MV-4-11 (cell line): ENCODE results near the gene PLXNA4.

Experiments used
- DNase-seq: peaks from one replicate; lab custom pipeline; 2025; lab: John Stamatoyannopoulos, UW

PLXNA4 gene

DNA sequence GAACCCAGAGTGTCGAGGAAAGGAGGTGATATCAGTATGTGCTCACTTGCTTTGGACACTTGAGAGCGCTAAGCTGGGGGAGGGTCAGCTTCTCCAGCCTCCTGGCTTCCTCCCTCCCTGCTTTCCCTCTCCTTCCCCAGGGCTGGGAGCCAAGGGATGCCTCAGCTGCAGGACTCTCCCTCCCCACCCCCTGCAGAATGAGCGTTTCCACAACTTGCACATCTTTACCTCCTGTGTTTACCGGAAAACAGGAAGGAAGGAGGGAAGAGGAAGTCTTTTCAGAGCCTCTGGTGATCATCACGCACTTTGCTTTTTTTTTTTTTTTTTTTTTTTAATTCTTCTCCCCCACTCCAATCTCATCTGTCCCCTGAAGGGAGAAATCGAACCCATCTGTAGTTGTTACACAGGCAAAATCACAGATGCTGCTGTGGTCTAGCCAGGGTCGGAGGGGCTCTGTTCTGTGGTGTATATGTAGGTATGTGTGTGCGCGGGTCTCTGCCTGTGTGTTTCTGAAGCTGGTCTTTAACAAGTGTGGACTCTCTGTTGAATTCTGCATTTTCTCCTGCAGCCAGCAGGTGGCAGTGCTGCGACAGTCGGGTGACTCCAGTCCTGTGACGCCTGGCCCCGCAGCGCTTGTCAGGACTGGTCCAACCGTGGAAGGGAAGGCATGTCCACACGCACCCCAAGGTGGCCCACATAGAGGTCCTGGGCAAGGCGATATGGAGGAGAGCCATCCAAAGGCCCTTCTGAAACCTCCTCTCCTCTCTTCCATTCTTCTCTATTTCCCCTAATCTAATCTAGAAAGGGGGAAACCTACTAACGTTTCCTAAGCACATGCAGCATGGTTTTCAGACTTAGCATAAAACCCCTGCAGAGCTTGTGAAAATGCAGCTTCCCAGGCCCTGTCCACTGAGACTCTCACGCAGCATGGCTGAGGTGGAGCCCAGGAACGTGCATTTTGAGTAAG lies 257.6 kb downstream of the PLXNA4 start:
- peak; percentile 62 for DNase-seq

DNA sequence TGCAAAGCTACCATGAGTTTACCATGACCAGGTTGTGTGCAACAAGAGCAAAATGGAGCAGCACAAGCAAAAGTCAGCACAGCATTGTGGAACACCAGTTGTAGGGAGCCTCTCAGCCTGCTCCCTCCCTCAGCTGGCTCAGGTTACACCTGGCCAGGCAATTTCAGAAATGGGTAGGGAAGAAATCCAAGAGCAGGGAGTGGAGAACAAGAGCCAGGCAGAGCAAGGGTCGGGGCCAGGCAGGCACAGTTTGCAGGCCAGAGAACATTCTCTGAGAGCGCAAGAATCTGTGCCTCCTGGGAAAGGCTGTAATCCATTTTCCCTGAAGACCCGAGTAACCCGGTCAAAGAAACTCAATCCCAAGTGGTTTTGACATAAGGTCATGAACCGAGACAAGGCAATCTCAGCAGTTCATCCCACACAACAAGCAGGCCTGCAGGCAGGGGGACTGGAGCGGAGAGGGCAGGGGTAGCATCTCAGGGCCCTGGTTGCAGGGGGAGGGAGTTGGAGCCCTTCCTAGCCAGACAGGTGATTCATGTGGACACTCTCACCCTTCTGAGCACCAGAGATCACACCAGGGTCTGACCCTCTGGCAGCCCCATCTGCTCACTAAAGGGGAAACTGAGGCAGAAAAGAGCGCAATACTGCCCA lies 258.4 kb downstream of the PLXNA4 start:
- DNase-seq = no peak

DNA sequence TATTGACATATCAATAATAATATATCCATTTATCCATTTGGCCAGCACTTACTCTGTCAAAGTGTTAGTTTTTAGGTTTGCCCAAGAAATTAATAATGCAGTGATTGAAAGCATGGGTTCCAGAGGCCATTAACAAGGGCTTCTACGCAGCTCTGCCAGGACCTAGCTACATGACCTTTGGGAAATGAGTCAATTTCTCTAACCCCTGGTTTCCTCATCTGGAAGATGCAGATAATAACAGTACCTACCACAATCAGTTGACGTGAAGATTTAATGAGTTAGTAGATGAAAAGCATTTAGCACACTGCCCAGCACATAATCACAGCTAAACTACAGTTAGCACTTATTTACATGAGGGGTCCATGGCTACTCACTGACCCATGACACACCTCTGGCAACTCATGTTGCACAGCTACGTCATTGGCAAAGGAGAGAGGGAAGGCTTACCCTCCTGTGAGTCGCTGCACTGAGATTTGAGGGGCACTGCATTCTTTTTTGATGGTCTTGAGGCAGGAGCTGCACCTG lies 263.7 kb downstream of the PLXNA4 start:
- no peak for DNase-seq

DNA sequence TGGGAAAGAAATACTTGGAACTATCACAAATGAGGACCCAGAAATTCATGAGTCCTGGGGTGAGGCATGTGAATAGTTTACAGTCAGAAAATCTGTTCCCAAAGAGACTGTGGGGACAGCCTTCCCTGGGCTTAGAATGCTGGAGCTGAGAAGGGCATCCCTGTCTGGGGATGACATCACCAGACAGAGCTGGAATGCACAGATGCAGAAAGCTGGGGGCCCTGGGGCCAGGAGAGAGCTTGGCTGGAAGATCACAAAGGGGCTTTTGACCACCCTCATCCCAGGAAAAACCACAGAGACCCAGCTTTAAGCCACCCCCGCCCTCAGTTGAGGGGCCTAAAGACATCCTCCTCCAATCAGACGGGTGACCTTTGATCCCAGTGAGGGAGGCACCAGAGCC lies 264.5 kb downstream of the PLXNA4 start:
- no peak for DNase-seq

DNA sequence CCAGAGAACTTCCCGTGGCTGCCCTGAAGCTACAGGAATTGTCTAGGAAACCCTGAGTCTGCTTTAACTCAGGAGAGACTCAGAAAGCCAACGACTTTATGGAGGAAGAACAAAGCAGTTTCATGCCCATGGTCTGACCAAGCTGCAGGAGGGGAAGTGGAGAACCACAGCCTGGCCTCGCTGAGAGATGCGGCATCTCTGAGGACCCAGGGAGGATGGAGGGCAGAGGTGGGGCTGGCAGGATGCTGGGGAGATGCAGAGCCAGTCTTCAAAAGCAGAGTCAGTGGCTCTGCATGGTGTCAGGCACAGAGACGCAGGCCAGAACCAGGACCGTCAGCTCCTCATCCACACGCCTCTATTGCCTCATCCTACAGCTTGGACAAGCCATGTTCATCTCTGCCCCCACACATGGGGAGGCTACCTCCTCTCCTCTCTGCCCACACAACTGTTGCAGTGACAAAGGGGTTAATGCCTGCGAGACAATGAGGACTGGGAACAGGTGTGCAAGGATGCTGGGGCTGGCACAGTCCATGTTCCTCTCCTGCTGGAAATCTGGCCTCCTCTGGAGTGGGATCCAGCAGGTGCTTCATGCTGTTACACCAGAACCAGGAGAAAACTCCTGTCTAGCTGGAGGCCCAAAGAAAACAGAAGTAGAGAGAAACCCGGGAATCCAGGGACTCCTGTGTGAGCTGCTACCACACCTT lies 267.0 kb downstream of the PLXNA4 start:
- no peak for DNase-seq

DNA sequence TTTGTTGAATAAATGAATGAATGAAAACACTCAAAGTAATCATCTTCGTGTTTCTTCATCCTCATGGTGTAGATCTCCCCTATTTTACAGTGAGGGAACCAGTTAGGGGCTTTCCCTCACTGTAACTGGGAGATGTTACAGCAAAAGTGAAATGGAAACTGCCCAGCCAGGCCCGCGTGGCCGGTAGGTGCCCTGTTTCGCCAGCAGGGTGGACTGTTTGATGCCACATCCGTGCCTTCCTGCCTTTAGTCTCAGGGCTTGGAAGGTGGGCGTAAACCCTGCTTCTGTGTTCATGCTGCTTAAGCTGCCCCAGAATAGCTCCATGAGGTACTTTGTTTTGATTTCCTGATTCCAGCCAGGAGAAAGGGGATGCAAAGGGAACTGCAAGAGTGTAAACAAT lies 268.8 kb downstream of the PLXNA4 start:
- no peak for DNase-seq

DNA sequence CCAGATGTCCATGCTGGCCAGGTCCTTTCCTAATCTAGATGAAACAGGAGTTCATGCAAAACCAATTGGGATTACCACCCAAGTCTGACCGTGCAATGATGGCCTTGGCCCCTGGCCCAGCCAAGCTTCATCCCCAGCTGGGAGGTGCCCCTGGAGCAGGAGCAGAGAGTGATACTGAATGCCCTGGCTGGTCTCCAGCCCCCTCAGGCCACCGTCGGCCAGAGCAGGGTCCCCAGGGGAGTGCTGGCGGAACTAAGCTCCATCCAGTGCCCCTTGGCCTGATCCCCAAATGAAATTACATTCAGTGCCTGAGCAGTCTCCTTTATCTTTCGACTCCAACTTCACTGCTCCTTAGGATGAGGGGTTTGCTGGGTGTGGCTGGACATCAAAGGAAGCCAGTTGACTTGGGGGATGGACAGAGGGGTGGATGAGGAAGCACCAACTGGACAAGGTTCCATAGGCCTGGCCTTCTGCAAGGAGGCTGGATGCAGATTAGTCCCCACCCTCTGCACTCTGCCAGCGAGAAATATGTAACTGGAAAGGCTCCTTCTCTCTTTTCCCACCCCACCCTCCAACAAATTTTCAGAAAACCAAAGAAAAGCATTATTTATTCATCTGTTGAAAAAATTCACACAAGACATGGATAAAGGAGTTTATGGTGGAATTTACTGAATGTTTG lies 275.5 kb downstream of the PLXNA4 start:
- DNase-seq = no peak

DNA sequence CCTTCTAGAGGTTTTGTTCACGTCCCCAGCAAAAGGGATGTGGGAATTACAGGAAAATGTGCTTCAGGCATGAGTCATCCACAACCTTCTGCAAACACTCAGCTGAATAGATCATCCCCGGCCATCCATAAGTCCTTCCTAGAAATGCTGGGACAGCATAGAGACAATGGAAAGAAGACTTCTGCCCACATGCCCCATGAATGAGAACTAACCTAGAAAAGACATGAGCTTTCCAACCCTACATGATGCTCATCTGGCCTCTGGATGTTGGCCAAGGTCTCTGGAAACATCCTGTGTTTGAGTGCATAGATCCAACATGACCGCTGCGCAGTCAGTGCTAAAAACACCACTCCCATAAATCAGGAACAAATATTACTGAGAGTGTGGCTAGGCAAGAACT lies 277.5 kb downstream of the PLXNA4 start:
- no peak for DNase-seq

DNA sequence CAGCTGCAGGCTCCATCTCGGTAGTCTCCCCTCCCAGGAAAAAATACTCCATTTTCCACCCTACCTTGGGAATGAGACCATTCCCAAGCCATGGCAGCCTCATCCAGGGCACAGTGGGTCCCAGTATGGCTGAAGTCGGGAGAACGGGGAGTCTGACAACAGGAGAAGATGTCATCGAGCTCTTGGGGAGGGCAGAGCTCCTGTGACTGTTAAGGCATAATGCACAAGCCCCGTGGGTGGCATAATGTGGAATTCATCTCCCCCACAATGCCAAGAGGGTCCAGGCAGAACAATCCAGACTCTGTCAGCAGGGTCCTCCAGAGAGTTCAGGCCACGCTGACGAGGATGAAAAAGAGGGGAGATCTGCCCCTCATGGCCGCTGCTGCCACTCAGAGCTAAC lies 279.4 kb downstream of the PLXNA4 start:
- no peak for DNase-seq

DNA sequence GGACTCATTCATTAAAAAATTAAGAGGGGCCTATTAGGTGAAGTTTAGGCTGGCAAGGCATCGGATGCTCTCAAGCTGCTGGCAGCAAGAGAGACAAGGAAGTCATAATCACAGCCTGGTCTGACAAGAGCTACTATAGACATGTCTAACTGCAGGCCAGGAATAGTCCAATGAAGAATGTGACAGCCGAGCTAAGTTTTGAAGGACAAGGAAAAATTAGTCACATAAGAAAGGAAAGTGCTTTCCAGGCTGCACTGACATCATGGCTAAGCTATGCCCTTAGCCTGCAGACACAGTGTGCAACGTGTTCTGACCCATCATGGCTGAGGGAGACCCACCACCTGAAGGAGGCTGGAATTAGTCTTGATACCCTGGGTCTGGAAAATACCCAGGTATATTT lies 281.1 kb downstream of the PLXNA4 start:
- no peak for DNase-seq

DNA sequence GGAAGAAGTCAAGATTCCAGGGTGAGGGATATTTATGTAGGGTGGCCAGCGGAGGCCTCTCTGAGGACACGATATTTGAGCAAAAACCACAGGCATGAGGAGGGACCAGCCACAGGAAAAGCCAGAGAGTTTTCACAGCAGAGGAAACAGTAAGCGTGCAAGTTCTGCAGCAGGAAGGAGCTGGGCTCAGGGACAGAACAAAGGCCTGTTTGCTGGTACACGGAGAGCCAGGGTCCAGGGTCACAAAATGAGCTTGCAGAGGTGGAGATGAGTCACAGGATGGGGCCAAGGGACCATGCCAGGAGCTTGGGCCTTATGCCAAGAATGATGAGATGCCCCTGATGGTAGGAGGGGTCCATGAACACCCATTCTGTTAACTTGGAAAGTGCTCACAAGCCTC lies 283.5 kb downstream of the PLXNA4 start:
- DNase-seq = no peak

DNA sequence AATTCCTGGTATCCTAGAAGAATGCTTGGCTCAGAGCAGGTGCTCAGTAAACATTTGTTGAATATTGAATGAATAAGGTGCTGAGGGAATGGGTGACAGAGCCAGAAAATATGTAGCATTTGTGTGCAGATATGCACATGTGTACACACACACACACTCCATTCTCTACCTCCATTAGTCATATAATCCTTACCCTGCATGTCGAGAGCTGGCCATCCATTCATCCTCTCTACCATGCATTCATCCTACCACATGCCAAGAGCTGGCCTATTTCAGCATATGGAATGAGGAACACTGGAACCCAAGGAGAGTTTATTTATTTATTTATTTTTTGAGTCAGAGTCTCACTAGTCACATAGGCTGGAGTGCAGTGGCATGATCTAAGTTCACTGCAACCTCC lies 284.8 kb downstream of the PLXNA4 start:
- no peak for DNase-seq

DNA sequence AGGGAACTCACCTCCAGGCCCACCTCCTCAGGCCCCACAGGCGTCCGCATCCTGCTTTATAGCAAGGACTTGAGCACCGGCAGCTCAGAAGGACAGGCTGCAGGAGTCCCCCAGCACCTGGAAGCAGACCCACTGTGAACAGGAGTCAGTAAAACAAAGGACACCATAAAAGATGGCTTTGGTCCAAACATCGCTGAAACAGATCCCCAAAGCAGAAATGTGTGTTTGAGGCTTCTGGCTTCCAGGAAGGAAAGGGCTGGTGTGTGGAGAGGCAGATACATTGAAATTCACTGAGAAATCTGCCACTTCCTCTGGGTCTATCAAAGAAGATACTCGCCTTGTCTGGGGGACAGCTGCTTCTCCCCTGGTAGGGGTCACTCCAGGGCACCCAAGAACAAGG lies 286.2 kb downstream of the PLXNA4 start:
- DNase-seq = no peak

DNA sequence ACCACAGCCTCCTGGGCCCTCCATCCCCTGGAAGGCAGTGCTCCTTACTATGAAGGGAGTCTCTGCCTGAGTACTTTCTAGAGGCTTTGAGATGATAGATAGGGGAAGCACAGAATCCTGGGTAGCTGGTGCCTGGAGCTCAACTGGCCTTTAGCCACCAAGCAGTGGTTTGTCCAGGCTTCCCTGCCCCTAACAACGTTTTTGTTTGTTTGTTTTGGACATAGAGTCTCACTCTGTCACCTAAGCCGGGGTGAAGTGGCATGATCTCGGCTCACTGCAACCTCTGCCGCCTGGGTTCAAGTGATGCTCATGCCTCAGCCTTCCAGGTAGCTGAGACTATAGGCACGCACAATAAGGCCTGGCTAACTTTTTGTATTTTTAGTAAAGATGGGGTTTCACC lies 289.4 kb downstream of the PLXNA4 start:
- DNase-seq = no peak

DNA sequence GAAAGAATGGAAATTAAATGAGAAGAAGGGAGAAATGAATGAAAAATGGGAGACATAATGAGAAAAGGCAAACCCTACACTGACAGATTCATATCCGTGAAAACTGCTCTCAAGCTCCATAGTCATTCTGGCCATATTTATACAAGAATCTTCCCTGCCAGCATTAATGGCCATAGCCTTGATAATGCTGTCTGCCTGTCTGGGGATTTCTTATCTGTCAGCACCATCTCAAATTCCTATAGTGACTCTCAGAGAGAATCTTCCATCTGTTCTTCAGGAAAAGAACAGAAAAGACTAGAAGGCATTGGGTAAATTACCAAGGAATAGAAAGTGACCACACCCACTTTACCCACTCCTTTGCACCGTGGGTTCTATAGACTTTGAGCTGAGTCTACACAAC lies 295.9 kb downstream of the PLXNA4 start:
- no peak for DNase-seq

DNA sequence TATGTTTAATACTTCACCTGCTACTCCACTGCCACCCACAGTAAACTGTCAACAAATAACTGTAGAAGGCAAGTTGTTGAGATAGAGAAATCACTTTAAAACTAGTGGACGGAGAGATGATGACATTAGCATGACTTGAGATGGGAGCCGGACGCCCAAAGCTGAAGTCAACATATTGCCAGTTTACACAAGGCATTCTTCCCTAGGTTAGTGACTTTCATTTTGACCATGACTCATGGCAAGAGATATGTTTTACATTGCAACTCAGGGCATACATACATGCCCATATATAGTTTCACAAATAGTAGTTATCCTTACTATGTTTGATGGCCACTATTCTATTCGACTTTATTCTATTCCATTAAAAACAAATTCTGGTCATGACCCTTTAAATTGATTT lies 296.6 kb downstream of the PLXNA4 start:
- DNase-seq = no peak

DNA sequence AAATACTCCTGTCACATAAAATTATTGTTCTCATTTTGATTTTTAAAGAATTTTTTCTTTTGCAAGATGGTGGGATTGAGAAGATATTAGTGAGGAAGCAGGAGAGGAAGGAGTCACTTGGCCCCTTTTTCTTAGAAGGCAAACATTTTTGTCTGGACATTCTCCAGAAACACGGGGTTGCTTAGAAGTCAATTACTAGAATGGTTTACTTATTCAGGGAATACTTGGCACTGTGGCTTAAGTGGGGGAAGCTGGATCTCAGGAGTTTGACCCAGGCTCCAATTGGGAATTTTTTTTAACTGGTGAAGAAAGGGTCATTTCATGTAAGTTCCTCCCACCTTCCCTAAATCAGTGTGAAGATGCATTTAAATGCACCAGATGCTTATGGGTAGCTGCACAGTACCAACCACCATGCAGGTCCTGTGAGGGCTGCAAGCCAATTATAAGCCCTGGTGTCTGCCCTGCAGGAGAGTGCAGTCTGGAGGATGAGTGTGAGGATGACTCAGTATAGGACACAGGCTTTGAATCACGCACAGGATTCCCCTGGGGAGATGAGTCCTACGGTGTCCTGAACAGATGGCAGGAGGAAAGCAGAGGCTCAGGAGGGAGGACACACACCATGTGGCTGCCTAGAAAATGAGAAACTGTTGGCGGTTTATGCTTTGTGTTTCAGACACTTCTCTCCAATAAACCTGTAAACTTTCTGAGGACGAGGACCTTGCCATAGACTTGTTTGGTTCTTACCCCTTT lies 299.1 kb downstream of the PLXNA4 start:
- no peak for DNase-seq

DNA sequence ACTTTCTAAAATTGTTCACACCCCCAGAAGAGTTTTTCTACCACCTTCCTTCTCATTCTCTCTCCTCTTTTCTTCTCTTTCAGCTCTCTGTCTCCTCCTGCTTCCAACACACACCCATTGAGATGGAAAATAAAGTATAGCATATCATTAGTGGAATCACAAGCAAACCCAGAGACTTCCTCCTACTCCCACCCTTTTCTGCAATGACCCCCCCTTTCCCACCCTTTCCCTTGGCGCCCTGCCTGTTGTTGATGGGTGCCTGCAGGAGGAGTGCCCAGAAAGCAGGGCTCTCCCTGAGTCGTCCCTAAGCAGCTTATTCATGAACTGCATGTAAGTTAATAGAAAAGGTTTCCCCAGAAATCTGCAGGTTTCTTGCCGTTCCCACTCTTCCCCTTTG lies 300.0 kb downstream of the PLXNA4 start:
- DNase-seq = no peak

DNA sequence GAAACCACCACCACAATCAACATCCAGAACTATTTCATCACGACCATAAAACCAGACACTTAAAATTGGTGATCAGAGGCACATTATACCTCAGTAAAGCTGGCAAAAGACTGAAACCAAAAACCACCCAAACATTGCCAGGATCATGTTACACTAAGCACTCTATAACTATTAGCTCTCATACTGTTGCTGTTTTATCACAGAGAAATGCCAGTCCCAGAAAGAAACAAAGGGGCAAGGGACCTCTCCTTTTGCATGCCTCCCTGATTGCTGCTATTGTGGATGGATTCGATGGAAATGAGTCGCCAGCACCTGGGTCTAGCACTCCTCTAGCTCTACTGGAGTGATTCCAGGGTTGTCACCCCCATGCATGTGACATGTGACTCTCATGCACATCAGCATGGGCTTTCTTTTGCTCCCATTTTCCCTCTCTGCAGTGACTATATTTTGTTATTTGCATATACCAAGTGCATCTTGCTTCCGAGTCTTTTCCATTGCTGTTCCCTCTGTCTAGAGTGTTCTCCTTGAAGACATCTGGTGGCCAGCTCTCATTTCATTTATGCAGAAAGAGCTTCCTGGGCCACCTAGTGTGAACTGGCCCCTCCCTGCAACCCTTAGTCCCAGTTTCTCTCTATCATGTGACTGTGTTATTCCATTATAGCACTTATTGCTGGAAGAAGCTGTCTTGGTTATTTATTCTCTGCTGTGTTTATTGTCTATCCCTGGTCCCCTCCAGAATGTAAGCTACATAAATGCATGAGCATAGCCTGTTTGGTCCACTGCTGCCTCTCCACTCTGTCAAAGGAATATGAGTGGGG lies 300.6 kb downstream of the PLXNA4 start:
- no peak for DNase-seq

DNA sequence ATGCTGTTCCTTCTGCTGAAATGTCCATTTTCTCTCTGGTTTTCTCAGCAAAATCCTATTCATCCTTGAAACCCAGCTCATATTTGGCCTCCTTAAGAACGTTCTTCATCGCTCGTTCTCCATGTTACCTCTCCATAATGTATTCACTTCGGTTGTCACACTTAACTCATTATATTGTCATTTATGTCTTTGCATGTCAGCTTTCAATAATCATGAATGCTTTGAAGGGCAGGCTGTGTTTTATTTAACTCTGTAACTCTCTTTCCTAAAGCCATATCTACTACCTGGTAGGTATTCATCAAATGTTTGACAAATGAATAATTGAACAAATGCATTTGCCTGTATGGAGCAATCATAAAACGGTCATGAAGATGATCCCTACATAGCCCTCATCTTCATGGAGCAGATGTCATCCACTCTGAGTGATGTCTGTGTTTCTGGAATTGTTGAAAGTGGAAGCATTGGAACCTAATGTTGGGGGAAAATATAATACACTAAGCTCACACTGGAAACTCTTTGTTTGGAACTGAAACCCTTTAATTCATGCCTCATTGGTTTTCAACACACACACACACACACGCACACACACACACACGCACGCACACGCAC lies 303.4 kb downstream of the PLXNA4 start:
- DNase-seq = no peak
